ENCODE results near the gene TNS2. TPM values are rescaled to one million over a fixed set of nuclear protein-coding genes. Genes with fewer than 3 reads are reported as not detected.

TNS2 gene
- total and polyA plus RNA-seq, 2 experiments from 2014 or later, result 1.8 to 6.9 TPM

- Mint-ChIP-seq H3K4me1 (peaks cover 48% of the 10 kb centered on the region), H3K4me3 (no peak overlapping the region), H3K9me3 (no peaks in the 10 kb centered on the region), H3K27me3 (ENCODE audit: insufficient read depth, low read depth, poor library complexity) (peaks cover 17% of the 10 kb centered on the region), H3K36me3 (ENCODE audit: low read depth) (peaks cover 8% of the 10 kb centered on the region), H3K27ac (no peak overlapping the region)
- Histone ChIP-seq H3K79me2 (replicated peaks; ENCODE audit: insufficient read depth) (no peaks in the 10 kb centered on the region), H3K4me1 (ENCODE audit: insufficient read depth) (peaks cover 23% of the 10 kb centered on the region), H3K27me3 (ENCODE audit: insufficient read depth) (0 out of 2 replicates have a peak, but pooled peaks cover 3% of the 10 kb centered on the region), H3K4me3 (no peak overlapping the region), H2AFZ (no peak overlapping the region), H3K27ac (ENCODE audit: low read depth) (no peak overlapping the region), H3F3A (replicated peaks; ENCODE audit: low read depth) (no peaks in the 10 kb centered on the region), H4K20me1 (replicated peaks; ENCODE audit: insufficient read depth) (no peaks in the 10 kb centered on the region), H3K36me3 (ENCODE audit: insufficient read depth) (no peaks in the 10 kb centered on the region; the same call in 1 of the 2 replicates), H3K4me2 (no peak overlapping the region), H3K9me2 (ENCODE audit: insufficient read depth) (no peaks in the 10 kb centered on the region)
- no peak for ATAC-seq
- DNase-seq (ENCODE audit: low spot score), result no peak
- TF ChIP-seq ZNF114 (CRISPR knock-in tag; IDR thresholded peaks at IDR 0.05) (no peak), EZH2phosphoT487 (IDR thresholded peaks at IDR 0.05; ENCODE audit: unreplicated experiment) (no peak), POLR2AphosphoS5 (IDR thresholded peaks at IDR 0.05; ENCODE audit: low read depth) (no peak), ETS1 (IDR thresholded peaks at IDR 0.05) (no peak), NANOG (IDR thresholded peaks at IDR 0.05; ENCODE audit: borderline replicate concordance) (no peak), REST (IDR thresholded peaks at IDR 0.05; ENCODE audit: unreplicated experiment) (no peak), ZNF462 (CRISPR knock-in tag; IDR thresholded peaks at IDR 0.05) (no peak), CTCF (conservative IDR thresholded peaks at IDR 0.05; ENCODE audit: low read depth in 2 of 2) (no peak), ZNF331 (CRISPR knock-in tag; IDR thresholded peaks at IDR 0.05; ENCODE audit: low read depth) (no peak), EZH2 (IDR thresholded peaks at IDR 0.05; ENCODE audit: low read depth, unreplicated experiment) (no peak), STAT1 (IDR thresholded peaks at IDR 0.05; ENCODE audit: unreplicated experiment) (no peak), JUNB (IDR thresholded peaks at IDR 0.05; ENCODE audit: unreplicated experiment) (no peak), CREB1 (CRISPR knock-in tag; IDR thresholded peaks at IDR 0.05; ENCODE audit: low read depth) (no peak)
These were observed 18.3 kb downstream of the TNS2 start for GRCh38 chr12:53067993-53068770.

Data from GM23338 (cell line).